Stimulated activated effector memory CD8-positive, alpha-beta T cell treated with anti-CD3 and anti-CD28 coated beads, Interleukin-12 subunit alpha, Interleukin-12 subunit beta, amount 100 ng/mL, for 72 hours (primary cell): ENCODE measurements around the gene AMN1.
"Not testable (repeated sequence)": the region's sequence is repeated elsewhere in the genome, so short reads cannot be mapped to it uniquely, and the experiment has no call there.

Experiments
- ATAC-seq: fragments of 150-1000 bp; cut with Tn5 transposase; 2 replicates; pipeline ENCODE4 v1.10.0; 2021
- DNase-seq, 2 donors: peaks; one replicate each; pipeline ENCODE4 v3.0.0; 2021 to 2022; ENCODE audit warnings: low spot score in 2 of 2
- H3K27ac Mint-ChIP-seq: one replicate; pipeline ENCODE4 v1.8.0; 2022; ENCODE audit warnings: mild to moderate bottlenecking, mixed read lengths
- H3K36me3 Mint-ChIP-seq: one replicate; pipeline ENCODE4 v1.8.0; 2022; ENCODE audit warnings: mild to moderate bottlenecking, mixed read lengths
- H3K4me1 Mint-ChIP-seq: one replicate; pipeline ENCODE4 v1.8.0; 2022; ENCODE audit warnings: mixed read lengths
- H3K4me3 Mint-ChIP-seq: one replicate; pipeline ENCODE4 v1.8.0; 2022; ENCODE audit warnings: mild to moderate bottlenecking, mixed read lengths
- H3K9me3 Mint-ChIP-seq: one replicate; pipeline ENCODE4 v1.8.0; 2022; ENCODE audit warnings: mixed read lengths

Gene AMN1

GRCh38 chr12:31728917-31729640, at the start of gene AMN1:
Gene AMN1, minus strand, starts transcription at chr12:31729021. Its CDS starts 13 bp downstream, at chr12:31729008.
- Mint-ChIP-seq H3K27ac (peak within 1 kb of the TSS; percentile 94), H3K9me3 (no peaks in the 10 kb centered on the region), H3K4me1 (peaks cover 44% of the 10 kb centered on the region), H3K4me3 (peak within 1 kb of the TSS; percentile 95), H3K36me3 (peaks cover 18% of the 10 kb centered on the region)
- peak; percentile 95 for ATAC-seq
- DNase-seq = peak; percentile 99 to 100

GRCh38 chr12:31773867-31774266, 45.0 kb upstream of the AMN1 start:
- no peak overlapping the region for H3K4me3 Mint-ChIP-seq
- peak; percentile 47 for ATAC-seq
- H3K36me3 Mint-ChIP-seq = no peaks in the 10 kb centered on the region
- H3K27ac Mint-ChIP-seq = no peak overlapping the region
- H3K9me3 Mint-ChIP-seq = no peaks in the 10 kb centered on the region
- DNase-seq = no peak
- H3K4me1 Mint-ChIP-seq = peaks cover 5% of the 10 kb centered on the region

- H3K4me1 Mint-ChIP-seq = peaks cover 5% of the 10 kb centered on the region
- H3K36me3 Mint-ChIP-seq = no peaks in the 10 kb centered on the region
- DNase-seq (no peak), ATAC-seq (no peak)
- H3K9me3 Mint-ChIP-seq = no peaks in the 10 kb centered on the region
- no peak overlapping the region for H3K4me3 Mint-ChIP-seq
- H3K27ac Mint-ChIP-seq = no peak overlapping the region
Observed at GRCh38 chr12:31773223-31773750, 44.5 kb upstream of the AMN1 start.

- Mint-ChIP-seq H3K9me3 (no peaks in the 10 kb centered on the region), H3K4me1 (peaks cover 9% of the 10 kb centered on the region), H3K27ac (no peak overlapping the region), H3K4me3 (no peak overlapping the region), H3K36me3 (no peaks in the 10 kb centered on the region)
- DNase-seq = no peak
- ATAC-seq = no peak
Observed at GRCh38 chr12:31772685-31773222, 43.9 kb upstream of the AMN1 start.

GRCh38 chr12:31772186-31772585, 43.4 kb upstream of the AMN1 start:
- H3K27ac Mint-ChIP-seq = no peak overlapping the region
- H3K4me3 Mint-ChIP-seq = no peak overlapping the region
- no peaks in the 10 kb centered on the region for H3K36me3 Mint-ChIP-seq
- peaks cover 14% of the 10 kb centered on the region for H3K4me1 Mint-ChIP-seq
- no peak for DNase-seq
- no peaks in the 10 kb centered on the region for H3K9me3 Mint-ChIP-seq
- ATAC-seq = no peak

GRCh38 chr12:31768046-31768445, 39.2 kb upstream of the AMN1 start:
- DNase-seq = no peak
- no peak overlapping the region for H3K27ac Mint-ChIP-seq
- ATAC-seq = no peak
- no peaks in the 10 kb centered on the region for H3K9me3 Mint-ChIP-seq
- H3K4me1 Mint-ChIP-seq = peaks cover 19% of the 10 kb centered on the region
- H3K4me3 Mint-ChIP-seq = no peak overlapping the region
- no peaks in the 10 kb centered on the region for H3K36me3 Mint-ChIP-seq

- no peak overlapping the region for H3K27ac Mint-ChIP-seq
- no peak for ATAC-seq
- peaks cover 16% of the 10 kb centered on the region for H3K4me1 Mint-ChIP-seq
- DNase-seq = no peak
- no peaks in the 10 kb centered on the region for H3K36me3 Mint-ChIP-seq
- H3K9me3 Mint-ChIP-seq = no peaks in the 10 kb centered on the region
- H3K4me3 Mint-ChIP-seq = no peak overlapping the region
Observed at GRCh38 chr12:31765931-31766330, 37.1 kb upstream of the AMN1 start.

- ATAC-seq = no peak
- Mint-ChIP-seq H3K4me3 (no peak overlapping the region), H3K4me1 (peaks cover 12% of the 10 kb centered on the region), H3K27ac (no peak overlapping the region), H3K36me3 (peaks cover 5% of the 10 kb centered on the region), H3K9me3 (no peaks in the 10 kb centered on the region)
- no peak for DNase-seq
Observed at GRCh38 chr12:31759632-31760459, 31.0 kb upstream of the AMN1 start.

GRCh38 chr12:31758297-31758696, 29.5 kb upstream of the AMN1 start:
- H3K4me3 Mint-ChIP-seq = not testable (repeated sequence)

GRCh38 chr12:31756977-31757420, 28.2 kb upstream of the AMN1 start:
- no peak for DNase-seq
- Mint-ChIP-seq H3K4me3 (no peak overlapping the region), H3K27ac (no peak overlapping the region), H3K36me3 (peaks cover 5% of the 10 kb centered on the region), H3K9me3 (no peaks in the 10 kb centered on the region), H3K4me1 (peaks cover 12% of the 10 kb centered on the region)
- ATAC-seq = no peak

More at GRCh38 chr12:31758297-31758696, 29.5 kb upstream of the AMN1 start:
- not testable (repeated sequence) for H3K36me3 Mint-ChIP-seq, DNase-seq, ATAC-seq, H3K27ac Mint-ChIP-seq, H3K9me3 Mint-ChIP-seq
- peaks cover 10% of the 10 kb centered on the region for H3K4me1 Mint-ChIP-seq

- DNase-seq = no peak
- H3K27ac Mint-ChIP-seq = no peak overlapping the region
- no peaks in the 10 kb centered on the region for H3K9me3 Mint-ChIP-seq
- H3K36me3 Mint-ChIP-seq = peaks cover 5% of the 10 kb centered on the region
- no peak overlapping the region for H3K4me3 Mint-ChIP-seq
- ATAC-seq = no peak
- peaks cover 30% of the 10 kb centered on the region for H3K4me1 Mint-ChIP-seq
Observed at GRCh38 chr12:31752450-31752849, 23.6 kb upstream of the AMN1 start.

- Mint-ChIP-seq H3K27ac (no peak overlapping the region), H3K9me3 (no peaks in the 10 kb centered on the region), H3K4me3 (no peak overlapping the region)
Observed at GRCh38 chr12:31751085-31751484, 22.3 kb upstream of the AMN1 start.

GRCh38 chr12:31750747-31751039, 21.9 kb upstream of the AMN1 start:
- H3K36me3 Mint-ChIP-seq = peaks cover 5% of the 10 kb centered on the region
- no peak overlapping the region for H3K4me3 Mint-ChIP-seq
- no peaks in the 10 kb centered on the region for H3K9me3 Mint-ChIP-seq
- H3K27ac Mint-ChIP-seq = no peak overlapping the region
- ATAC-seq = no peak
- peaks cover 41% of the 10 kb centered on the region for H3K4me1 Mint-ChIP-seq
- no peak for DNase-seq

More at GRCh38 chr12:31751085-31751484, 22.3 kb upstream of the AMN1 start:
- no peak for DNase-seq
- Mint-ChIP-seq H3K4me1 (peaks cover 41% of the 10 kb centered on the region), H3K36me3 (peaks cover 5% of the 10 kb centered on the region)
- ATAC-seq = no peak

- Mint-ChIP-seq H3K4me1 (peaks cover 46% of the 10 kb centered on the region), H3K36me3 (no peaks in the 10 kb centered on the region), H3K27ac (peak overlapping the region; percentile 51), H3K4me3 (no peak overlapping the region), H3K9me3 (no peaks in the 10 kb centered on the region)
- peak; percentile 97 for ATAC-seq
- peak; percentile 25 to 84 for DNase-seq
Observed at GRCh38 chr12:31749024-31749704, 20.3 kb upstream of the AMN1 start.

GRCh38 chr12:31745242-31745641, 16.4 kb upstream of the AMN1 start:
- no peak for DNase-seq
- no peaks in the 10 kb centered on the region for H3K9me3 Mint-ChIP-seq
- H3K27ac Mint-ChIP-seq = no peak overlapping the region
- no peak for ATAC-seq
- H3K4me1 Mint-ChIP-seq = peaks cover 52% of the 10 kb centered on the region
- no peak overlapping the region for H3K4me3 Mint-ChIP-seq
- H3K36me3 Mint-ChIP-seq = no peaks in the 10 kb centered on the region
